DOHH2 (cell line): ENCODE data around the gene NKX2-8.

Experiments
- EZH2phosphoT487 ChIP-seq: fragments of 200-600 bp; sonication (generic); IDR thresholded peaks from 2 replicates; pipeline ENCODE4 v1.6.1; 2017; ENCODE audit warnings: borderline replicate concordance, mild to moderate bottlenecking, antibody characterized with exemption, low read length, moderate library complexity, mixed read lengths
- TF ChIP-seq, protein P1 (sequence below): fragments of 200-600 bp; sonication (generic); IDR thresholded peaks from one replicate; pipeline ENCODE4 v1.5.1; 2014; ENCODE audit warnings: antibody characterized with exemption, mild to moderate bottlenecking, low read depth, low read length; ENCODE audit not compliant: poor library complexity, severe bottlenecking

DNA sequence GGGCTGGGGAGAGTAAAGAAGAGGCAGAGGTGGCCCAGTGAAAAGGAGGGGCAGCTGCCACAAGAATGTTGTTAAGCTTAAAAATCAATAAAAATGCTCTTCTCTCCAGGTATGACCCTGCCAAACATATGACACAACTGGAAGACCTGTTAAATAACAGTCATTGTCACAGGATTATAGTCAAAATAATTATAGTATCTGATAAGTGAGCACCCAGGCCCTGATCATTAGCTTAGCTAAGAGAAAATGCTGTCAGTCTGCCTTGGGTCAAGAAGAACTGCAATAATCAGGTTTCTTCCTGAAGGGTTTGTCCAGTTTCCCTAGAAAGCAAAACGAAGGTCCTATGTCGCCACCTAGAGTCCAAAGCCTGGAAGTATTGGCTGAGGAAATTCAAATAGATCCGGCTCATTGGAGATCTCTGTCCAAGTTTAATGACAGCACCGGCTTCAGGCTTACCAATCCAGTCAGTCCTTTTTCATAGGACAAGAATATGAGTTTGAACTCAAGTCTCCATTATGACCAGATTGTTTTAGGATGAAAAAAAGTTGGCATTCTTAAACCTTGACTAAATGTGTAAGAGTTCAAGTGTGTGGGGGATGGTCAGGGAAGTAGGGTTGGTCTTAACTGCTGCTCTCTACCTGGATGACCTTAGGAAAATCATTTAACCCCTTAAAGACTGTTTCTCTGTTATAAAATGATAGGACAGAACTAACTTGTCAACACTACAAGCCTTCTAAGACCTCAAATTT is 22.5 kb upstream of the NKX2-8 start:
- TF ChIP-seq, protein P1, sequence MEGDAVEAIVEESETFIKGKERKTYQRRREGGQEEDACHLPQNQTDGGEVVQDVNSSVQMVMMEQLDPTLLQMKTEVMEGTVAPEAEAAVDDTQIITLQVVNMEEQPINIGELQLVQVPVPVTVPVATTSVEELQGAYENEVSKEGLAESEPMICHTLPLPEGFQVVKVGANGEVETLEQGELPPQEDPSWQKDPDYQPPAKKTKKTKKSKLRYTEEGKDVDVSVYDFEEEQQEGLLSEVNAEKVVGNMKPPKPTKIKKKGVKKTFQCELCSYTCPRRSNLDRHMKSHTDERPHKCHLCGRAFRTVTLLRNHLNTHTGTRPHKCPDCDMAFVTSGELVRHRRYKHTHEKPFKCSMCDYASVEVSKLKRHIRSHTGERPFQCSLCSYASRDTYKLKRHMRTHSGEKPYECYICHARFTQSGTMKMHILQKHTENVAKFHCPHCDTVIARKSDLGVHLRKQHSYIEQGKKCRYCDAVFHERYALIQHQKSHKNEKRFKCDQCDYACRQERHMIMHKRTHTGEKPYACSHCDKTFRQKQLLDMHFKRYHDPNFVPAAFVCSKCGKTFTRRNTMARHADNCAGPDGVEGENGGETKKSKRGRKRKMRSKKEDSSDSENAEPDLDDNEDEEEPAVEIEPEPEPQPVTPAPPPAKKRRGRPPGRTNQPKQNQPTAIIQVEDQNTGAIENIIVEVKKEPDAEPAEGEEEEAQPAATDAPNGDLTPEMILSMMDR: peak; percentile 77
- TF ChIP-seq EZH2phosphoT487: no peak
